ENCODE results near the gene LIPH.
"Not testable (repeated sequence)": the region's sequence is repeated elsewhere in the genome, so short reads cannot be mapped to it uniquely, and the experiment has no call there.

The LIPH gene

DNA sequence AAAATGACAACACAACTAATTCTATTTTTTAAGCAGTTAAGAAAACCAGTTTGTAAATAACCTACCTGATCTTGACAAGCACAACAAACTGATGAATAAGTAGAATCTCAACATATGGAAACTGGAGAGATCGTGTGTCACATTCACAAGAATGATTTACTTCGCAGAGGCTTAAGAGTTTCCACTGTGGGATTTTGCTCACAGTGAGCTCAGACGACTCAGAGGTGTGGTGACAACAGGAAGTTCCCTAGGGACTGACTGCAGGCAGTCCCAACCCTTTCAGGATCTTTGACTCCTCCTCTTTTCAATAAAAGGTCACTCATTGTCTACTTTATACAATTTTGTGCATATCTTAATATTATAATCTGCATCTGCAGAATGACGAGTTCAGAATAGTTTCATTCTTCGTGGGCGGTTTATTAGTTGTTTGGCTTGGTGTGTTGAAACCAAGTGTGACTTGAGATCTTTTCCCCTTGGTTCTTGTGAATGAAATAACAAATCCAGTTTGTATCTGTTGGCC lies at the start of gene LIPH:
TSS of gene LIPH (minus strand) at position 231 of the 520 bp plus-strand sequence. CDS start at position 114, 117 bp downstream.
- DNase-seq: no peak

DNA sequence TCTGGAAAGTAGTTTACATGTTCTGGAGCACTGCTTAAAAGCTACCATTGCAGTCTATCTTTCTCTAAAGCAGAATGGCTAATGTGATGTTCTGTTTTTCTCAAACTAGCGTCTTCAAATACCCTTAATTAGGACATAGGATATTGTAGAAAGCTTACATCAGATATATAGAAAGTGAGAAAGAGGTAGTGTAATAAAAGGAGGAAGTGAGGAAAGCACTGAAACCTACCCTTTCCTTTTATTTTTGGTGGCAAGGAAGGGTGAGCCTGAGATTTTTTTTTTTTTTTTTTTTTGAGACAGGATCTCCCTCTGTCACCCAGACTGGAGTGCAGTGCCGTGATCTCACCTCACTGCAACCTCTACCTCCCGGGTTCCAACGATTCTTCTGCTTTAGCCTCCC lies 43.1 kb upstream of the LIPH start:
- no peak for DNase-seq

DNA sequence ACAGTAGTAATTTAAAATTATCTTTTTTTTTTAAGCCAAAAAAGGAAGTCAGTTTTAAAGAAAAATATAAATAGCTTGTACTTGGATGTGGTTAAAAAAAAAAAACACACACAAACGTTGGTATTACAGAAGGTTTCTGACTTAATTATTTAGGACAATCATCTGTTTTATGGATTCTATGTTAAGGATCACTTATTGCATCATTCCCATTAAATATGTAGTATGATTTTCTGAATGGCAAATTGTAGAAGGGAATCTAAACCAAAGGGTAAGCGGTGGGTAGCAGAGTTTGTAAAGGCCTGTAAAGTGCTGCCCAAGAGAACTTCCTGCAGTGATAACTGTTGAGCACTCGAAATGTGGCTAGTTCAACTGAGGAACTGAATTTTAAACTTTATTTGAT lies 41.7 kb upstream of the LIPH start:
- DNase-seq: no peak

DNA sequence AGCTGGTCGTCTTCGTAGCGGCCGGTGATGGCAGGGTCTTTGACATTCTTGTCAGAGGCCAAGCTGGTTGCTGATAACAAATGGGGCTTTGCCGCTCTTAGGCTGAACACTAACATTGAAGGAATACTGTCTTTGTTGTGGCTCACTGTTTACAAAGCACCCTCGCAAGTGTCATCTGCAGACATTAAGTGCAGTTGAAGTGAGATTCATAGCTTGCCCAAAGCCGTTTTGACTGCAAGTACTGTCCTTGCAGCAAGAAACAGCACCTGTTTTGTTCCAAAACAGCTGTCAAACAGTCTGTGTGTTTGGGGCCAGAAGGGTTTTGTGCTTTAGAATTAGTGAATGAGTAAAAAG lies 34.3 kb upstream of the LIPH start:
- no peak for DNase-seq

DNA sequence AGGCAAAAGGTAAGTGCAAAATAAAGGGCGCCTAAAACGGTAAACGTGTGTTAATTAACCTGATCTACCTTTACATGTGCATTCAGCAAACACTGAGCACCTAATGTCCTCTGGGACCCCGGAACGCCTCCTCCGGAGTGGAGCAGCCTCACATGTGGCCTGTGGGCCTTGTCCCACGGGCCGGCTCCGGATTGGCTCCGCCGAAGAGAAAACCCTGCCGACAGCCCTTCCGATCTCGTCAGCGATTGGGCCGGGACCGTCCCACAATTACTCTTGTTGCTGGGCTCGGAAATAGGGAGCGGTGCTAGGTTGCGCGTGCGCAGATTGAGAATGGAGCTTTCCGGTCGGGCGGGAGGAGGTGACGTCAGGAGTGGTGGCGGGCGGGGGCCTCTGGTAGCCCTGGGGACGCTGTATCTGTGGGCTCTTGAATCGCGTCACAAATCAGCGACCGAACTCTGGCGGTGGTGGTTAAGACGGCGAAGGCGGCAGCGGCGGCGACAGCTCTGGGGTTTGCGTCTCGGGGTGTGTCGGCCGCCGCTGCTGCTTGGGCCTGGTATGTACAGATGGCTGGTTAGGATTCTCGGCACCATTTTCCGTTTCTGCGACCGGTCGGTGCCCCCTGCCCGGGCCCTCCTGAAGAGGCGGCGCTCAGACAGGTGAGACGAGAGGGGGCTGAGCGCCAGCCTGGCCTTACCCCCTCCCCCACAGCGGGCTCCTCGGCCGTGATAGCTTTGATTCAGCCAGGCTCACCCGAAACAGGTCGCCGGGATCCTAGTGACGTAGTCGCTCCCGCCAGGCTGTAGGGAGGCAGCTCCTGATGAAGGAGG lies 33.7 kb upstream of the LIPH start, which contains the start of gene SENP2:
TSS of gene SENP2 (plus strand) at position 437 of the 827 bp plus-strand sequence. CDS start at position 556, 119 bp downstream.
- DNase-seq: peak; percentile 100

GRCh38 chr3:185585518-185585858 lies 33.1 kb upstream of the LIPH start:
- no peak for DNase-seq

DNA sequence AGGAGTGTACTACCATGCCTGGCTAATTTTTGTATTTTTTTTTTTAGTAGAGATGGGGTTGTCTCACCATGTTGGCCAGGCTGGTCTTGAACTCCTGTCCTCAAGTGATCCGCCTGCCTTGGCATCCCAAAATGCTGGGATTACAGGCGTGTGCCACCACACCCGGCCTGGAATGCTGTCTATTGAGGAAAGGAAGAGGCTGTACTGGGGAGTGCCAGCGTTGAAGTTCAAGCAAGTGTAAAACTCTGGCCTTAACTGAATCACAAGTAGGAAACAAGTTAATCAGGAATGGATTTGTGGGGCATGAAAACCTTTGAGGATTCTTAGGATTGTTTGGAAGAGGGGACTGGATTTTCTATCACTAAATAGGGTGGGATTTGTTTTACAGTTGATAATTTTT lies 32.3 kb upstream of the LIPH start:
- no peak for DNase-seq

GRCh38 chr3:185583925-185584324 lies 31.5 kb upstream of the LIPH start:
- DNase-seq: no peak

GRCh38 chr3:185582871-185583270 lies 30.5 kb upstream of the LIPH start:
- DNase-seq: no peak

DNA sequence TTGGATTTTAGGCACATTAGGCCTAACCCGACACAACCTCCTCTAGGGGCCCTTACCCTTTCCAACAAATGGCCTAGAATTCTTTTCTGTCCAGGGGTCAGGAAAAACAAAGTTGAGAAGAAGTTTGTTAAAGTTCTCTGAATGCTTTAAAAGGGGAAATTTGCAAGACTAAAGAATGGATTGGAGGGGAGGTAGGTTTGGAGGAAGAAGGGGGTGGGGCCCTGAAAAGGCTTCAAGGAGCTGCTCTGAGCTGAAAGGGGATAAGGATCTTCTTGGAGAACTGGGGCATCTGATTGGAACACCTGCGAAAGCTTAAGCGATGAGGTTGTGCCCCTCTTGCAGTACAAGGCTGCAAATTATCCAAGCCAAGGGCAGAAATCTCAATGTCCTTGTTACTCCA lies 29.8 kb upstream of the LIPH start:
- DNase-seq: no peak

DNA sequence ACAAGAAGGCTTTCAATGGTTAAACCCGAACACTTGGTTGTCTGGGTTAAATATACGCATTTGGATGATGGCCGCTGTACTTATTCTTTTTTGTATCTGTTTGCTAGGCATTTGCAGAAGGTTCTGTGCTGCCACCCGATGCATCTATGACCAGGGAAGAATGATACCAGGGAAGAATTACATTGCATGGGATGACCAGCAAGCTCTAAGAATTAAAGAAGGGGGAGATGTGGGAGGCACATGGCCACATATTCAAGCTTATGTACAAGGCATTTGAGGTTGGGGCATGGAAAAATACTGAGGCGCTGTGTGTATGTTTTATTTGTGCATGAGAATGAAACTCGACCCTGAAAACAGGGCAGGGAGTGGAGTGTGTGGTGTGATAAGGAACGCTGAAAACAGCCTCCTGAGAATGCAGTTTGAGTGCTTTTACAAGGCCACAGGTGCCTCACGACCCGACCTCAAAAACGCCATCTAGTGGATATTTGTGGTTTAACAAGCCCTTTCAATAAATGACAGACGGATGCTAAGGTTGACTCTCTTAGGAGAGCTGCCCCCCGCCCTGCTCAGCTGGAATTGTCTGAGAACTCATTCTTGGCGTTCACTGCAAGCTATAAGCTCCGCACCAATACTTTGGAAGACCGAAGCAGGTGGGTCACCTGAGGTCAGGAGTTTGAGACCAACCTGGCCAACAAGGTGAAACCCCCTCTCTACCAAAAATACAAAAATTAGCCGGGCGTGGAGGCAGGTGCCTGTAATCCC lies 22.9 kb upstream of the LIPH start:
- DNase-seq: peak; percentile 22

DNA sequence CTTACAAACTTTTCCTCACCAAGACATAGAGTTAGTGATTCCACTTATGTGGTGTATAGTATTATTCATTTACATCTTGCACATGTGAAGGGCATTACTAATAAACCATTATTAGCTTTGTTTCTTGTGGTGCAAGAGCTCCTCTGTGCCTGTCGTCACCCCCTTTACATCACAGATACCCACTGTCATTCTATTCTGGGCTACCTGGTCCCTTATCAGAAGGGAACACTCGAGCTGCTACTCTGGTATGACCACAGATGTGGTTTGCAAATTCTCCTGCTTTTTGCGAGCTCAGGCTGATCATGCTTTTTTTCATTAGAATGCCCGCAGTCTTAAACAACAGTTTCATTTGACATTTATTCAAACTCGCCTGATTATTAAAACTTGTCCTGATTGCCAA lies 19.8 kb upstream of the LIPH start:
- no peak for DNase-seq

DNA sequence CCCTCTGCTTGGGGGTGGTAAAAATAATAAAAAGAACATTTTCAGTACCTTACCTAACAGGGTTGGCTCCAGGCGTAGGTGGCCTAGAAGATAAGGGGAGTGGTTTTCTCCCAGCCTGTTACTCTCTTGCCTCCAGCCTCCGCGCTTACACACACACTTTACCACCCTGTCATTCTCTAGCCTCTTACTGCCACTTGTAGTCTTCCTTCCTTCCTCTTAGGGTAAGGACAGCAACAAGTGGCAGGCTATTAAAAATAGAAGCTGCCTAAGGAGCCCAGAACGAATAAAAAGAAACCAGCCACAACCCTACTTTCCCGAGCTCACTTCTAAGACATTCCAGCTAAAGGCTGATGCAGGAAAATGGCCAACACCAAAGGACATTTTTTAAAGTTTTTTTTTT lies 9.6 kb upstream of the LIPH start:
- no peak for DNase-seq

DNA sequence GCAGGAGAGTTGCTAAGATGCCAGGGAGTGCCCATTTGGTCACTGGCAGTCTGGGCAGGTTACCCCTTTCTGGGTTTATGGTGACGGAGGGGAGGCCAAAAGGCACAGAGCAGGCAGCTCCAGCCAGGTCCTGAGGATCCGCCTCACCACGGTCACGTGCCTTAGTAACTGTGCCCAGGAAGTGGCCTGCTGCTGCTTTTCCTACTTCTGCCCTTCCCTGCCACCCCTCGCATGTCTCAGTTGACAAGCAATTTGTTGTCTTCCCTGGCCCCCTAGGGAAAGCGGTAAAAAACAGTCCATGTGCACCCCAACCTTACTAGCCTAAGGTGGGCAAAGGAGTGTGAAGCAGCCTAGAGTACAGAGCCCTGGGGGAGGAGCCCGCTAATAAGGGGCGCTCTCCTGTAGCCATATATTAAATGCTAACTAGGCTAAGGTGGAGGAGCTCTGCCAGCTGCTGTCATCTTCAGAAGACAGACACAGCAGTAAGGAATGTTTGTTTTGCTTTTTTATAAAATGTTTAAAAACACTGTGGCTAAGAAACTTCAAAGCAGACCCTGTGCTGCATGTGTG lies 9.1 kb upstream of the LIPH start:
- DNase-seq: no peak

GRCh38 chr3:185560676-185561075 lies 8.3 kb upstream of the LIPH start:
- no peak for DNase-seq

DNA sequence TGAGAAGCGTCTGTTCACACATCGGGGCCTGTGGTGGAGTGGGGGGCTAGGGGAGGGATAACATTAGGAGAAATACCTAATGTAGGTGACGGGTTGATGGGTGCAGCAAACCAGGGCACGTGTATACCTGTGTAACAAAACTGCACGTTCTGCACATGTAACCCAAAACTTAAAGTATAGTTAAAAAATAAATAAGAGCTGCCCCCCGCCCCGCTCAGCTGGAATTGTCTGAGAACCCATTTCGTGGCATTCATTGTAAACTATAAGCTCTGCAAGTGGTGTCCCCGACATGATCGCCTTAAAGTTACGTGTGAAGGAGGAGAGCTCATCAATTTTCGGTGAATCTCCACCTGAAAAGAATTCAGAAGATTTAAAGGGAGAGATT lies 7.3 kb upstream of the LIPH start:
- no peak for DNase-seq

DNA sequence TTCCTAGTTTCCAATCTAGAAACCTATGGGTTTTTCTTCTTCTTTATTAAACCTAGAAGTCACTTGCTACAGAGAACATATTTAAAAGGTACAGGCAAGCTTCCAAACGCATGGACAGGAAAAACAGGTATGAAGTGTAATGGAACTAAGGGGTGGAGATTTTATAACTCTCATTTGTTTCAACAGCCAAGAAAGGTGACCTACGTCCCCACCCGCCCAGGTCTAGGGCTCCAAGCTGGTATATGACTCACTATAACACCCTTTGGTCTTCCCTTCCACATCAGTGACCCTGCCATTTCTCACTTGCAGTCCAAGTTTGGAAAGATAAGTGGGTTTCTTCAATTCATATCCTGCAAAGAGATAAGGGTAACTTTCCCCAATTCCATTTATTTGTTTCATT lies 6.0 kb upstream of the LIPH start:
- no peak for DNase-seq

- not testable (repeated sequence) for DNase-seq
These were observed 4.3 kb upstream of the LIPH start for GRCh38 chr3:185556640-185557039.

- no peak for DNase-seq
These were observed 3.5 kb upstream of the LIPH start for GRCh38 chr3:185555860-185556347.

DNA sequence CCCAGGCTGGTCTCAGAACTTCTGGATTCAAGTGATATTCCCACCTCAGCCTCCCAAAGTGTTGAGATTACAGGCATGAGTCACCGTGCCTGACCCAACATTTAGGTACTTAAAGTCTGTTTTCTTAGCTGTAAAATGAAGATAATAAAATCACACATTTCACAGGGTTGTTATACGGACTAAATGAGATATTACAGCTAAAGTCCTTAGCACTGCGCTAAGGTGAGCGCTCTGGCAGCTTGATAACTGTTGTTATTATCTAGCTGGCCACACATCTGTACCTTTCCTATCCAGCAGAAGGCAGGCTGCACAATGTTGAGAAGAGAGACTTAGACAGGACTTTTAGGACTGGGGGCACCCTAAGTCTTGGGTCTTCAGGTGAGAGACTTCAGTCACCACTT lies 2.7 kb upstream of the LIPH start:
- DNase-seq: no peak

DNA sequence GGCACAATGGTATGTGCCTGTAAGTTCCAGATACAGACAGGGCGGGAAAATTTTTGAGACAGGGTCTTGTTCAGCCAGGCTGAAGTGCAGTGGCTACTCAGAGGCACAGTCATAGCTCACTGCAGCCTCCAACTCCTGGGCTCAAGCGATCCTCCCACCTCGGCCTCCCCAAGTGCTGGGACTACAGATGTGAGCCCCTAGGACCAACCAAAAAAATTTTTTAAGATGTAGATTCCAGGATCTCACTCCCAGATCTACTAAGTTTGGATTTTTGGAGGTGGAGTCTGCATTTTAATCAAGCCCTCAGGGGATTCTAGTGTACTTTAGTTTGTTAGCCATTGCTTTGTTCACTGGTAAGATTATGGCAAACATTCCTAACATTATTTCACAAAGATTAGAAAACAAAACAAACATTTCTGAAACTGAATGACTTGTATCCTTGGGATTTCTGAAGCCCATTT lies 2.7 kb downstream of the LIPH start:
- no peak for DNase-seq

DNA sequence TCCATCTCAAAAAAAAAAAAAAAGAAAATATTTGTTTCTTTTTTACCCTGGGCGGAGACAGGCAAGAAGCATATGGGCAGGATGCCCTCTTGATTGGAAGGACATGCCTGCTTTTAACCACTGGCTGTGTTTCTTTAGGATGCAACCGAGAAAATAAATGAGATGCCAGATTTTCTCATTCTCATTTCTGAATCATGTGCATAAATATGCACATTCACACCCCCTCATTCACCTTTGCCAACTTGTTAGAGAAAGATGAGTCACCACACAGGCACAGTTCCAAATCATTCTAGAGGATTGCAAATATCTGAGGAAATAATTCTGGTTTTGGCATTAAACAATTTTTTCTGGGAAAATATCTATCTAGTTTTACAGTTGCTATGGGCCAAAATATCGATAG lies 3.3 kb downstream of the LIPH start:
- no peak for DNase-seq

- DNase-seq: no peak
These were observed 11.7 kb downstream of the LIPH start for GRCh38 chr3:185540695-185541094.

GRCh38 chr3:185539934-185540333 lies 12.5 kb downstream of the LIPH start:
- no peak for DNase-seq

Measured in midbrain (tissue), 1 donor.